A673 (cell line): ENCODE measurements around the gene ITGA11. TPM values are rescaled to one million over a fixed set of nuclear protein-coding genes. Genes with fewer than 3 reads are reported as not detected.

Experiments used
- BruUV-seq: library from RNA; stranded (reverse); fragments of 400-500 nt; replicated peaks from 2 replicates; lab custom pipeline; 2021; lab: Mats Ljungman, UMichigan
- CTCF ChIA-PET: fragments of 300-600 bp; sonication (Branson Sonifier 250); formaldehyde crosslinking; loops from one replicate; lab custom pipeline; 2022; ENCODE audit warnings: antibody characterized with exemption; lab: Charles Lee
- POLR2A ChIA-PET: fragments of 300-600 bp; sonication (Branson Sonifier 250); formaldehyde crosslinking; loops from one replicate; lab custom pipeline; 2022; ENCODE audit warnings: antibody characterized with exemption; ENCODE audit not compliant: low non-redundant PET; lab: Charles Lee
- DNase-seq: peaks from one replicate; pipeline ENCODE4 v3.0.0-alpha.2; 2015; ENCODE audit warnings: low spot score
- H3K27ac ChIP-seq: fragments of 200-600 bp; sonication (generic); 2 replicates; pipeline ENCODE4 v1.5.1; 2016; ENCODE audit warnings: mixed run types, low read depth, mild to moderate bottlenecking, mixed read lengths, antibody characterized with exemption, low read length; ENCODE audit not compliant: poor library complexity, severe bottlenecking
- H3K27me3 ChIP-seq: fragments of 200-600 bp; sonication (generic); replicated peaks from 2 replicates; pipeline ENCODE4 v1.6.1; 2017; ENCODE audit warnings: mixed run types, low read depth, mild to moderate bottlenecking, mixed read lengths, antibody characterized with exemption, low read length; ENCODE audit not compliant: insufficient read depth, poor library complexity
- H3K36me3 ChIP-seq: fragments of 200-600 bp; sonication (generic); 2 replicates; pipeline ENCODE4 v1.6.1; 2016; ENCODE audit warnings: mixed run types, mild to moderate bottlenecking, mixed read lengths, antibody characterized with exemption, low read length; ENCODE audit not compliant: insufficient read depth, poor library complexity, severe bottlenecking
- H3K4me1 ChIP-seq: fragments of 200-600 bp; sonication (generic); 2 replicates; pipeline ENCODE4 v1.6.1; 2017; ENCODE audit warnings: mixed run types, mild to moderate bottlenecking, mixed read lengths, antibody characterized with exemption, low read length; ENCODE audit not compliant: insufficient read depth, poor library complexity, severe bottlenecking
- H3K4me3 ChIP-seq: fragments of 200-600 bp; sonication (generic); 2 replicates; pipeline ENCODE4 v1.5.1; 2016; ENCODE audit warnings: low read depth, mixed run types, mild to moderate bottlenecking, mixed read lengths, low read length; ENCODE audit not compliant: poor library complexity, severe bottlenecking
- H3K9me3 ChIP-seq: fragments of 200-600 bp; sonication (generic); 2 replicates; pipeline ENCODE4 v1.6.1; 2016; ENCODE audit warnings: mixed run types, low read depth, mild to moderate bottlenecking, mixed read lengths, antibody characterized with exemption, low read length; ENCODE audit not compliant: poor library complexity, severe bottlenecking
- CTCF ChIP-seq: fragments of 300-800, 200-600 bp; sonication (generic); conservative IDR thresholded peaks from 2 replicates; pipeline ENCODE4 v1.5.1; 2017; ENCODE audit warnings: low read depth, mild to moderate bottlenecking, antibody characterized with exemption, low read length, moderate library complexity, mixed read lengths
- EZH2 ChIP-seq: fragments of 200-600 bp; sonication (generic); IDR thresholded peaks from 2 replicates; pipeline ENCODE4 v1.6.1; 2017; ENCODE audit warnings: borderline replicate concordance, low read depth, mild to moderate bottlenecking, mixed read lengths, antibody characterized with exemption, low read length; ENCODE audit not compliant: poor library complexity, severe bottlenecking
- intact Hi-C: fragments of 100-400 bp; cut with micrococcal nuclease; formaldehyde crosslinking; loops from one replicate; pipeline ENCODE4 v1.10.0; 2022; ENCODE audit not compliant: unreplicated experiment
- total RNA-seq: library from RNA; stranded (reverse); gene quantifications from 2 replicates; pipeline ENCODE4 v1.2.3, GENCODE V29; 2021

Gene ITGA11
- total RNA-seq, 1 experiment from 2014 or later, result 0.45 TPM

GRCh38 chr15:68298336-68298735 is 133.6 kb downstream of the ITGA11 start:
- CTCF ChIA-PET, result no interaction called here
- H3K4me1 ChIP-seq, result no peaks in the 10 kb centered on the region
- no peaks in the 10 kb centered on the region for H3K9me3 ChIP-seq
- no peak for DNase-seq
- H3K36me3 ChIP-seq, result no peaks in the 10 kb centered on the region
- no peak for TF ChIP-seq EZH2
- no peak for TF ChIP-seq CTCF
- no TSS peak for BruUV-seq
- no peaks in the 10 kb centered on the region for H3K27me3 ChIP-seq
- POLR2A ChIA-PET, result no interaction called here
- H3K4me3 ChIP-seq, result no peak overlapping the region
- intact Hi-C loops, result no loop called here
- H3K27ac ChIP-seq, result no peak overlapping the region

- intact Hi-C loops, result no loop called here
- Histone ChIP-seq H3K9me3 (no peaks in the 10 kb centered on the region), H3K4me3 (no peak overlapping the region), H3K27ac (no peak overlapping the region), H3K27me3 (no peaks in the 10 kb centered on the region), H3K4me1 (no peaks in the 10 kb centered on the region), H3K36me3 (peaks cover 20% of the 10 kb centered on the region)
- BruUV-seq, result no TSS peak
- ChIA-PET CTCF (no interaction called here), POLR2A (no interaction called here)
- no peak for DNase-seq
- TF ChIP-seq CTCF (no peak), EZH2 (no peak)
These were observed 136.8 kb downstream of the ITGA11 start for GRCh38 chr15:68295014-68295805.

- BruUV-seq, result TSS peak; percentile 4
- H3K27me3 ChIP-seq, result no peaks in the 10 kb centered on the region
- no peak for TF ChIP-seq EZH2
- TF ChIP-seq CTCF, result no peak
- H3K4me1 ChIP-seq, result peaks cover 3% of the 10 kb centered on the region
- CTCF ChIA-PET, result no interaction called here
- H3K36me3 ChIP-seq, result peaks cover 31% of the 10 kb centered on the region
- intact Hi-C loops, result no loop called here
- H3K27ac ChIP-seq, result no peak overlapping the region
- no peak for DNase-seq
- H3K4me3 ChIP-seq, result no peak overlapping the region
- POLR2A ChIA-PET, result no interaction called here
- no peaks in the 10 kb centered on the region for H3K9me3 ChIP-seq
These were observed 139.0 kb downstream of the ITGA11 start for GRCh38 chr15:68292967-68293366.
